ENCODE data around the gene MRPS11. TPM values are rescaled to one million over a fixed set of nuclear protein-coding genes. Genes with fewer than 3 reads are reported as not detected.

Gene MRPS11
- total and polyA plus RNA-seq, 2 of the 8 experiments (the other 6 are each of a cell fraction or from before 2014, with no cell fraction given): 41.4 to 59.2 TPM

DNA sequence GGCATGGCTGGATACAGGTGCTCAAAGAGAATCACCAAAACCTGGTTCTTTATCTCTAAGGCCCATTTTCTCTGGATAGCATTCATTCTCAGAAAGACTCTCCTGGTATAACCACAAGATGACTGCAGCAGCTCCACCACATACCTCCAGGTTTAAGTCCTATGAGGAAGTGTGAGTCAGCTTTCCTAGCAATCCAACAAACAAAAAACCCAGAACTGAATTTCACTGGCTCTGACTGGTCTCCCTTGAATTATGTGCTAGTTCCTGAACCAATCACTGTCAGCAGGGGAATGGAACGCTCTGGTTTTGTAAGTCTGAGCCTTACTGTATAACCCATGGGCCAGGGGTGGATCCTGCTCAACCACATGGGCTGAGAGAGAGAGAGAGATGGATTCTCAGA is 27.5 kb upstream of the MRPS11 start:
- Histone ChIP-seq H3K4me1 (replicated peaks in 1 of 4; ENCODE audit: control insufficient read depth in 3 of 4, insufficient read depth in 4 of 4, low read length in 3 of 4) (peaks cover 0 to 3% (median 0%) of the 10 kb centered on the region in 4 experiments; a peak in 1 of 7 replicates), H3K79me2 (ENCODE audit: control insufficient read depth in 1 of 2, insufficient read depth in 2 of 2, low read length in 2 of 2) (no peaks in the 10 kb centered on the region), H3K27ac (ENCODE audit: low read depth, low read length) (no peak overlapping the region), H2BK20ac (ENCODE audit: low read length) (no peak overlapping the region), H2BK120ac (replicated peaks; ENCODE audit: low read depth, low read length) (no peak overlapping the region), H4K8ac (ENCODE audit: extremely low read depth, insufficient read depth, low read length) (no peak overlapping the region), H3K9me3 (ENCODE audit: insufficient read depth in 2 of 2, low read depth in 1 of 2, low read length in 1 of 2) (peaks cover 0 to 3% of the 10 kb centered on the region in 2 experiments; a peak in 1 of 4 replicates), H2AK5ac (ENCODE audit: low read depth, low read length) (no peak overlapping the region), H3K23ac (ENCODE audit: insufficient read length) (no peak overlapping the region), H3K79me1 (ENCODE audit: low read depth, low read length) (no peaks in the 10 kb centered on the region), H2BK15ac (ENCODE audit: low read length) (no peak overlapping the region), H3K27me3 (replicated peaks in 1 of 4; ENCODE audit: control insufficient read depth in 3 of 4, extremely low read depth in 1 of 4, insufficient read depth in 3 of 4, low read length in 3 of 4) (no peaks in the 10 kb centered on the region), H2BK5ac (ENCODE audit: low read depth, low read length) (no peak overlapping the region), H3K36me3 (ENCODE audit: control insufficient read depth in 2 of 4, insufficient read depth in 4 of 4, low read length in 3 of 4) (no peaks in the 10 kb centered on the region), H4K91ac (replicated peaks; ENCODE audit: insufficient read length, low read length) (no peak overlapping the region), H3K4me3 (ENCODE audit: extremely low read depth in 1 of 4, insufficient read depth in 2 of 4, low read depth in 3 of 4, low read length in 4 of 4) (no peak overlapping the region), H4K5ac (ENCODE audit: insufficient read length, low read depth, low read length) (no peak overlapping the region), H3K14ac (ENCODE audit: insufficient read length) (no peak overlapping the region), H2BK12ac (ENCODE audit: low read depth, low read length) (no peak overlapping the region), H3K23me2 (ENCODE audit: low read depth, low read length) (no peaks in the 10 kb centered on the region), H3K4ac (replicated peaks; ENCODE audit: insufficient read length, low read depth, low read length) (no peak overlapping the region), H3K9ac (replicated peaks in 1 of 4; ENCODE audit: extremely low read depth in 1 of 4, low read depth in 3 of 4, low read length in 3 of 4) (no peak overlapping the region), H3K56ac (replicated peaks; ENCODE audit: insufficient read length, low read depth, low read length) (no peak overlapping the region), H3K18ac (ENCODE audit: extremely low read depth, low read length) (no peak overlapping the region), H2AFZ (ENCODE audit: low read length) (no peak overlapping the region), H3K4me2 (ENCODE audit: insufficient read depth in 1 of 2, low read depth in 2 of 2, low read length in 2 of 2) (no peak overlapping the region), H4K20me1 (replicated peaks in 1 of 2; ENCODE audit: control insufficient read depth in 1 of 2, insufficient read depth in 2 of 2, low read length in 2 of 2) (no peaks in the 10 kb centered on the region)
- no peak for FAIRE-seq
- DNase-seq (ENCODE audit: low read depth in 1 of 2, low spot score in 2 of 2): no peak
- ChIA-PET POLR2A (ENCODE audit: partially characterized antibody) (interaction anchor here (0.7 kb wide), 1 partner anchor 27 kb away, joined by 3 read pairs; the partner anchor contains the start of genes MRPL46 and MRPS11), CTCF (ENCODE audit: partially characterized antibody) (interaction anchor here (1.2 to 6.0 kb wide), 4 partner anchors 9 to 44 kb away, joined by 4 to 41 read pairs (median 12); no protein-coding TSS in a partner anchor)
- TF ChIP-seq, protein P1, sequence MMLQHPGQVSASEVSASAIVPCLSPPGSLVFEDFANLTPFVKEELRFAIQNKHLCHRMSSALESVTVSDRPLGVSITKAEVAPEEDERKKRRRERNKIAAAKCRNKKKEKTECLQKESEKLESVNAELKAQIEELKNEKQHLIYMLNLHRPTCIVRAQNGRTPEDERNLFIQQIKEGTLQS (IDR thresholded peaks at IDR 0.05; ENCODE audit: insufficient read depth, low read depth, low read length): no peak
- TF ChIP-seq CBX5 (IDR thresholded peaks at IDR 0.05; ENCODE audit: low read depth, low read length): no peak
- TF ChIP-seq POU5F1 (IDR thresholded peaks at IDR 0.05; ENCODE audit: low read depth, low read length): no peak
- no peak for TF ChIP-seq RFX5 (IDR thresholded peaks at IDR 0.05; ENCODE audit: borderline replicate concordance, low read depth, low read length)
- TF ChIP-seq, protein P2, sequence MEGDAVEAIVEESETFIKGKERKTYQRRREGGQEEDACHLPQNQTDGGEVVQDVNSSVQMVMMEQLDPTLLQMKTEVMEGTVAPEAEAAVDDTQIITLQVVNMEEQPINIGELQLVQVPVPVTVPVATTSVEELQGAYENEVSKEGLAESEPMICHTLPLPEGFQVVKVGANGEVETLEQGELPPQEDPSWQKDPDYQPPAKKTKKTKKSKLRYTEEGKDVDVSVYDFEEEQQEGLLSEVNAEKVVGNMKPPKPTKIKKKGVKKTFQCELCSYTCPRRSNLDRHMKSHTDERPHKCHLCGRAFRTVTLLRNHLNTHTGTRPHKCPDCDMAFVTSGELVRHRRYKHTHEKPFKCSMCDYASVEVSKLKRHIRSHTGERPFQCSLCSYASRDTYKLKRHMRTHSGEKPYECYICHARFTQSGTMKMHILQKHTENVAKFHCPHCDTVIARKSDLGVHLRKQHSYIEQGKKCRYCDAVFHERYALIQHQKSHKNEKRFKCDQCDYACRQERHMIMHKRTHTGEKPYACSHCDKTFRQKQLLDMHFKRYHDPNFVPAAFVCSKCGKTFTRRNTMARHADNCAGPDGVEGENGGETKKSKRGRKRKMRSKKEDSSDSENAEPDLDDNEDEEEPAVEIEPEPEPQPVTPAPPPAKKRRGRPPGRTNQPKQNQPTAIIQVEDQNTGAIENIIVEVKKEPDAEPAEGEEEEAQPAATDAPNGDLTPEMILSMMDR (IDR thresholded peaks at IDR 0.05; ENCODE audit: control extremely low read depth in 1 of 3, insufficient read depth in 1 of 3, low read depth in 1 of 3, low read length in 3 of 3): no peak
- TF ChIP-seq ASH2L (IDR thresholded peaks at IDR 0.05; ENCODE audit: low read length): no peak
- no peak for TF ChIP-seq KDM1A (IDR thresholded peaks at IDR 0.05; ENCODE audit: borderline replicate concordance, low read length)
- TF ChIP-seq TEAD4 (IDR thresholded peaks at IDR 0.05; ENCODE audit: low read depth, low read length): no peak
- TF ChIP-seq TAF7 (optimal IDR thresholded peaks at IDR 0.05; ENCODE audit: borderline replicate concordance, low read depth, low read length): no peak
- 69% methylated on average over 1 of the region's 1 CpG; no CpG with 5 or more reads in 1 of the 2 experiments for WGBS, 2 experiments (ENCODE audit: extremely low coverage in 1 of 2, insufficient coverage in 1 of 2, insufficient read length in 1 of 2, insufficient replicate concordance in 2 of 2, low coverage in 1 of 2, low lambda C conversion rate in 2 of 2, missing lambda C conversion rate in 1 of 2)

All from H1 (cell line).